Measurements from ENCODE around the gene LIPE. TPM values are rescaled to one million over a fixed set of nuclear protein-coding genes. Genes with fewer than 3 reads are reported as not detected.

LIPE gene, protein sequence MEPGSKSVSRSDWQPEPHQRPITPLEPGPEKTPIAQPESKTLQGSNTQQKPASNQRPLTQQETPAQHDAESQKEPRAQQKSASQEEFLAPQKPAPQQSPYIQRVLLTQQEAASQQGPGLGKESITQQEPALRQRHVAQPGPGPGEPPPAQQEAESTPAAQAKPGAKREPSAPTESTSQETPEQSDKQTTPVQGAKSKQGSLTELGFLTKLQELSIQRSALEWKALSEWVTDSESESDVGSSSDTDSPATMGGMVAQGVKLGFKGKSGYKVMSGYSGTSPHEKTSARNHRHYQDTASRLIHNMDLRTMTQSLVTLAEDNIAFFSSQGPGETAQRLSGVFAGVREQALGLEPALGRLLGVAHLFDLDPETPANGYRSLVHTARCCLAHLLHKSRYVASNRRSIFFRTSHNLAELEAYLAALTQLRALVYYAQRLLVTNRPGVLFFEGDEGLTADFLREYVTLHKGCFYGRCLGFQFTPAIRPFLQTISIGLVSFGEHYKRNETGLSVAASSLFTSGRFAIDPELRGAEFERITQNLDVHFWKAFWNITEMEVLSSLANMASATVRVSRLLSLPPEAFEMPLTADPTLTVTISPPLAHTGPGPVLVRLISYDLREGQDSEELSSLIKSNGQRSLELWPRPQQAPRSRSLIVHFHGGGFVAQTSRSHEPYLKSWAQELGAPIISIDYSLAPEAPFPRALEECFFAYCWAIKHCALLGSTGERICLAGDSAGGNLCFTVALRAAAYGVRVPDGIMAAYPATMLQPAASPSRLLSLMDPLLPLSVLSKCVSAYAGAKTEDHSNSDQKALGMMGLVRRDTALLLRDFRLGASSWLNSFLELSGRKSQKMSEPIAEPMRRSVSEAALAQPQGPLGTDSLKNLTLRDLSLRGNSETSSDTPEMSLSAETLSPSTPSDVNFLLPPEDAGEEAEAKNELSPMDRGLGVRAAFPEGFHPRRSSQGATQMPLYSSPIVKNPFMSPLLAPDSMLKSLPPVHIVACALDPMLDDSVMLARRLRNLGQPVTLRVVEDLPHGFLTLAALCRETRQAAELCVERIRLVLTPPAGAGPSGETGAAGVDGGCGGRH
- 10 to 100 TPM in 1 of 4 donors, 1 to 10 TPM in 3; 3.6 to 10.6 (median 5.9) TPM for total RNA-seq

DNA sequence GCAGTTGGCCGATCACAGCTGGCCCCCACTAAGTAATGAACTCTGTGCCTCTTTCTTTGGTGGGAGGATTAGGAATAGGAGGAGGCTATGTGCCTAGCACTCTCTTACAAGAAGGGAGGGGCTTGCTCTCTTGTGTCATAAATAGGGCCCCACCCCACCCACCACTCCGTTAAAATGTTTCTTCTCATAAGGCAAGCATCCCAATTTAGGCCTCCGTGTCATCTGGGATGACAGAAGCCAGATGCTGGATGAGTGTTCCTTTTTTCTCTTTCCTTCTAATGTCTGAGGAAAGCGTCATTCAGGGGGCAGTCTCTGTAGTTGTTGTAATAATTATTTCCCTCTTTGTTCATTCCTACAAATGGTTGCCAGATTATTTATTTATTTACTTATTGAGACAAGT lies at the start of gene LIPE:
TSS of gene LIPE (minus strand) at position 76 of the 400 bp plus-strand sequence. CDS start 239 bp downstream, outside the sequence.
- no peaks in the 10 kb centered on the region for H3K36me3 ChIP-seq
- no peak within 1 kb of the TSS for H3K4me3 ChIP-seq
- 63% methylated on average over 4 of the region's 4 CpGs for WGBS
- no peaks in the 10 kb centered on the region for H3K9me3 ChIP-seq
- DNase-seq (ENCODE audit: extremely low spot score) = no peak
- TF ChIP-seq POLR2AphosphoS5 (IDR thresholded peaks at IDR 0.05) = no peak
- no peaks in the 10 kb centered on the region for H3K27me3 ChIP-seq
- intact Hi-C loops (cut with DNase I) = no loop called here
- peaks cover 13 to 27% (median 22%) of the 10 kb centered on the region in 4 donors for H3K4me1 ChIP-seq
- no peak within 1 kb of the TSS for H3K27ac ChIP-seq (replicated peaks in 1 of 4)

DNA sequence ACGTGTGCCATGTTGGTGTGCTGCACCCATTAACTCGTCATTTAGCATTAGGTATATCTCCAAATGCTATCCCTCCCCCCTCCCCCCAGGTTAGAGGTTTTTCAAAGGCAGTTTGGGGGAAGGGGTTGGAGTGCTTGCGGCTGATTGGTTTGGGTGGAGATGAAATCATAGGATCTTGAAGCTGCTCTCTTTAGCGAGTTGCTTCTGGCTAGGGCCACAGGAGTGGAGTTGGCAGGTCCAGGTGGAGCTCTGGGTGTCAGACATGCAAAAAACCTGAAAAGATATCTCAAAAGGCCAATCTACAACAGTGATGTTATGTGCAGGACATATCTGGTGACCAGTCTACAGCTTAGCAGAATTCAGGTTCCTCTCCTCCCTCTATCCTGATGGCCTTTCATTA lies 48.2 kb upstream of the LIPE start:
- DNase-seq (ENCODE audit: extremely low spot score) = no peak
- H3K36me3 ChIP-seq = no peaks in the 10 kb centered on the region
- peaks cover 0 to 5% (median 0%) of the 10 kb centered on the region in 4 donors for H3K27me3 ChIP-seq
- no peak overlapping the region for H3K27ac ChIP-seq (replicated peaks in 1 of 4)
- no peaks in the 10 kb centered on the region for H3K4me1 ChIP-seq
- H3K4me3 ChIP-seq = no peak overlapping the region
- intact Hi-C loops (cut with DNase I) = no loop called here
- WGBS = 65% methylated on average over 4 of the region's 4 CpGs
- no peaks in the 10 kb centered on the region for H3K9me3 ChIP-seq
- no peak for TF ChIP-seq EP300 (IDR thresholded peaks at IDR 0.05)
- TF ChIP-seq POLR2AphosphoS5 (IDR thresholded peaks at IDR 0.05) = no peak
- TF ChIP-seq, protein P1, sequence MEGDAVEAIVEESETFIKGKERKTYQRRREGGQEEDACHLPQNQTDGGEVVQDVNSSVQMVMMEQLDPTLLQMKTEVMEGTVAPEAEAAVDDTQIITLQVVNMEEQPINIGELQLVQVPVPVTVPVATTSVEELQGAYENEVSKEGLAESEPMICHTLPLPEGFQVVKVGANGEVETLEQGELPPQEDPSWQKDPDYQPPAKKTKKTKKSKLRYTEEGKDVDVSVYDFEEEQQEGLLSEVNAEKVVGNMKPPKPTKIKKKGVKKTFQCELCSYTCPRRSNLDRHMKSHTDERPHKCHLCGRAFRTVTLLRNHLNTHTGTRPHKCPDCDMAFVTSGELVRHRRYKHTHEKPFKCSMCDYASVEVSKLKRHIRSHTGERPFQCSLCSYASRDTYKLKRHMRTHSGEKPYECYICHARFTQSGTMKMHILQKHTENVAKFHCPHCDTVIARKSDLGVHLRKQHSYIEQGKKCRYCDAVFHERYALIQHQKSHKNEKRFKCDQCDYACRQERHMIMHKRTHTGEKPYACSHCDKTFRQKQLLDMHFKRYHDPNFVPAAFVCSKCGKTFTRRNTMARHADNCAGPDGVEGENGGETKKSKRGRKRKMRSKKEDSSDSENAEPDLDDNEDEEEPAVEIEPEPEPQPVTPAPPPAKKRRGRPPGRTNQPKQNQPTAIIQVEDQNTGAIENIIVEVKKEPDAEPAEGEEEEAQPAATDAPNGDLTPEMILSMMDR (IDR thresholded peaks at IDR 0.05) = no peak
- no peak for TF ChIP-seq POLR2A (IDR thresholded peaks at IDR 0.05; ENCODE audit: low read depth)

DNA sequence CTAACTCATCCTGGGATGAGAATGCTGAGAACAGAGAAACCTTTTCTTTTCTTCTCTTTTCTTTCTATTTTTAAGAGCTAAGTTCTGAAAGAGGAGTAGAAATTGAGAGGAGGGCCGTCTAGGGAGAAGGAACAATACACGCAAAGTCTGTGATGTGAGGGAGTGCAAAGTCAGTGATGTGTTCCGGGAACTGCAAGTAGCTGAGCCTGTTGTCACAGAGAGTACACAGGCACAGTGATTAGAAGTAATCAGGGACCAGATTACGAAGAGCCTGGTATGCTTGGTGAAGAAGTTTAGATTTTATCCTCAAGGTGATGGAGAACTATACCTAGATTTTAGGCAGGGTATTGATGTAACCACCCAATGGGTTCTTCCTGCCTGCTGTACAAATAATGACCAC lies 47.6 kb upstream of the LIPE start:
- H3K36me3 ChIP-seq = no peaks in the 10 kb centered on the region
- peaks cover 0 to 5% (median 0%) of the 10 kb centered on the region in 4 donors for H3K27me3 ChIP-seq
- intact Hi-C loops (cut with DNase I) = no loop called here
- no peak overlapping the region for H3K4me3 ChIP-seq
- no peak for DNase-seq (ENCODE audit: extremely low spot score)
- TF ChIP-seq EP300 (IDR thresholded peaks at IDR 0.05) = no peak
- TF ChIP-seq, protein P1 (IDR thresholded peaks at IDR 0.05) = no peak
- TF ChIP-seq POLR2A (IDR thresholded peaks at IDR 0.05; ENCODE audit: low read depth) = no peak
- TF ChIP-seq POLR2AphosphoS5 (IDR thresholded peaks at IDR 0.05) = no peak
- WGBS = 59% methylated on average over 4 of the region's 4 CpGs
- H3K9me3 ChIP-seq = no peaks in the 10 kb centered on the region
- no peaks in the 10 kb centered on the region for H3K4me1 ChIP-seq
- H3K27ac ChIP-seq (replicated peaks in 1 of 4) = no peak overlapping the region

DNA sequence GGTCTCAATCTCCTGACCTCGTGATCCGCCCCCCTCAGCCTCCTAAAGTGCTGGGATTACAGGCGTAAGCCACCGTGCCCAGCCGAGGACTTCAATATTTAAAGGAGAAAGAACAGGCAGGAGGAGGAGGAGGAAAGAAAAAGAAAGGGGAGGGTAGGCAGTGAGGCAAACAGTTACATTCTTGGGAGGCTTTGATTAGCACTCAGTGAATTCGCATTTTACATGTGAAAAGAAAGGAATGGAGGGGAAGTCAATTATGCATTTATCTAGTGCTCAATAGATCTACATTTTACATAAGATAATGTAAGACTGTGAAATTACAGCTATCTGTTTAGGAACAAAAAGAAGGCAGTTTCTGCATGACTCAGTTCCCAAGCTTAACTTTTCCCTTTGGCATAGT lies 46.5 kb upstream of the LIPE start:
- Histone ChIP-seq H3K4me1 (no peaks in the 10 kb centered on the region), H3K27me3 (peaks cover 0 to 5% (median 0%) of the 10 kb centered on the region in 4 donors), H3K4me3 (no peak overlapping the region), H3K9me3 (no peaks in the 10 kb centered on the region), H3K27ac (replicated peaks in 1 of 4) (no peak overlapping the region), H3K36me3 (no peaks in the 10 kb centered on the region)
- no peak for TF ChIP-seq POLR2AphosphoS5 (IDR thresholded peaks at IDR 0.05)
- DNase-seq (ENCODE audit: extremely low spot score) = no peak
- intact Hi-C loops (cut with DNase I) = no loop called here
- 52% methylated on average over 6 of the region's 6 CpGs for WGBS

DNA sequence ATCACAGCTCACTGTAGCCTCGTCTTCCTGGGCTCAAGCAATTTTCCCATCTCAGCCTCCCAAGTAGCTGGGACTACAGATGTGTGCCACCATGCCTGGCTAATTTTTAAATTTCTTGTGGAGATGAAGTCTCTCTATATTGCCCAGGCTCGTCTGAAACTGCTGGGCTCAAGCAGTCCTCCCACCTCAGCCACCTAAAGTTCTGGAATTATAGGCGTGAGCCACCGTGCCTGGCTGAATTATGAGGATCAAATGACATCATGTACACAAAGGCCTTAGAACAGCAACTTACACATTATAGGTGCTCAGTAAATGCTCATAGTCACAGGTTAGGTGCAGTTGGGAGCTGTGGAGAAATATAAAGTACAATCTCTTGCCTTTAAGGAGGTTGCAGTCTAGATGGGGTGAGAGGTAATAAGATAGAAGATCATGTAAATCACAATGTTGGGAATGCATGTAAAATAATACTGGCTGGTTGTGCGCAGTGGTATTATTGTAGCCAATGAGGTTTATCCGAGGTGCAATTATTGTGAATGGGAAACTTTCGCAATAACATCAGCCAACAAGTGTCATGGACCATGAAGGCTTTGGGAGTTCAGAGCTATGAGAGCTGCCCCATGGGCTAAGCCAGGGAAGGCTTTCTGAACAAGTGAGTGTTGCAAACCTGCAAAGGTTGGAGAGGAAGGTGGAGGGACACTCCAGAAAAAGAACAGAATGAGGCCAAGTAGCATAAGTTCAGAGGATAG lies 45.4 kb upstream of the LIPE start:
- intact Hi-C loops (cut with DNase I) = no loop called here
- no peak overlapping the region for H3K4me3 ChIP-seq
- no peak for DNase-seq (ENCODE audit: extremely low spot score)
- no peaks in the 10 kb centered on the region for H3K36me3 ChIP-seq
- WGBS = 89% methylated on average over 7 of the region's 7 CpGs
- TF ChIP-seq POLR2A (IDR thresholded peaks at IDR 0.05; ENCODE audit: low read depth) (no peak), POLR2AphosphoS5 (IDR thresholded peaks at IDR 0.05) (no peak), EP300 (IDR thresholded peaks at IDR 0.05) (no peak)
- TF ChIP-seq, protein P1 (IDR thresholded peaks at IDR 0.05) = no peak
- H3K27me3 ChIP-seq = peaks cover 0 to 5% (median 0%) of the 10 kb centered on the region in 4 donors
- H3K4me1 ChIP-seq = peaks cover 0 to 5% (median 0%) of the 10 kb centered on the region in 4 donors
- H3K27ac ChIP-seq (replicated peaks in 1 of 4) = no peak overlapping the region
- H3K9me3 ChIP-seq = no peaks in the 10 kb centered on the region
